Activated CD8-positive, alpha-beta T cell treated with anti-CD3 and anti-CD28 coated beads, Interleukin-2, amount 10 ng/mL, durations not matched to agents 7 days and 5 days (primary cell): ENCODE results near the gene MICU1. TPM values are rescaled to one million over a fixed set of nuclear protein-coding genes. Genes with fewer than 3 reads are reported as not detected.

Experiments used
- ATAC-seq: fragments of 150-1000 bp; cut with Tn5 transposase; one replicate; pipeline ENCODE4 v1.10.0; 2021; ENCODE audit warnings: moderate library complexity
- CTCF ChIA-PET: fragments of 350-600 bp; sonication (Branson Sonifier 250); formaldehyde crosslinking; loops from one replicate; lab custom pipeline; 2021; ENCODE audit warnings: antibody characterized with exemption; lab: Charles Lee
- POLR2A ChIA-PET: fragments of 350-600 bp; sonication (Branson Sonifier 250); formaldehyde crosslinking; loops from one replicate; lab custom pipeline; 2021; ENCODE audit warnings: antibody characterized with exemption; lab: Charles Lee
- DNase-seq: peaks from one replicate; pipeline ENCODE4 v3.0.0-alpha.2; 2020
- H3K27ac Mint-ChIP-seq: one replicate; pipeline ENCODE4 v1.8.0; 2021; ENCODE audit warnings: mild to moderate bottlenecking, mixed read lengths
- H3K27me3 Mint-ChIP-seq: one replicate; pipeline ENCODE4 v1.8.0; 2021; ENCODE audit warnings: low read depth, mixed read lengths
- H3K36me3 Mint-ChIP-seq: one replicate; pipeline ENCODE4 v1.8.0; 2021; ENCODE audit warnings: low read depth, mixed read lengths
- H3K4me1 Mint-ChIP-seq: one replicate; pipeline ENCODE4 v1.8.0; 2021; ENCODE audit warnings: low read depth, mixed read lengths
- H3K4me3 Mint-ChIP-seq: one replicate; pipeline ENCODE4 v1.8.0; 2021; ENCODE audit warnings: mild to moderate bottlenecking, mixed read lengths
- H3K9me3 Mint-ChIP-seq: one replicate; pipeline ENCODE4 v1.8.0; 2022; ENCODE audit warnings: mixed read lengths; ENCODE audit not compliant: insufficient read depth
- total RNA-seq, 2 experiments: library from RNA; stranded (reverse); gene quantifications; one replicate each; pipeline ENCODE4 v1.2.3, GENCODE V29; 2021

The MICU1 gene
- total RNA-seq, 2 experiments from 2014 or later: 23.4 to 26.9 TPM

DNA sequence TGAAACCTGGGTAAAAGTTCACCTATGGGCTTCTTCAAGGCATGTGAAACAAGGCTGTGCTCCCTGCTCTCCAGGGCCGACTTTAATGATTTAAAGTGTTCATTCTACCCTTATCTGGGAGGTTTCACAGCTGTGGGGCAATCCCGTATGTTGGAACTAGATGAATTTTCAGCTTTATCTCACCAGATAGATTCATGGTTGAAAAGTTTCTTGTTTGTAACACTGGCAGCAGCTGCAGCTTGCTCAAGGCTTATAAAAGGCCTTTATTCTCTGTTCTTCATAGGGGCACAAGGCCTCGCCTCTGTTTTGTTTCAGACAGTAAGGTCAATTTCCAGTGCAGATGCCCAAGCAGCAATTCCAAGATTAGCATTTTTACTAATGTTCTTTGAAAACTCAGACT lies 200.7 kb downstream of the MICU1 start:
- H3K4me1 Mint-ChIP-seq: peaks cover 3% of the 10 kb centered on the region
- DNase-seq: no peak
- H3K9me3 Mint-ChIP-seq: no peaks in the 10 kb centered on the region
- H3K27me3 Mint-ChIP-seq: no peaks in the 10 kb centered on the region
- no peak overlapping the region for H3K4me3 Mint-ChIP-seq
- peaks cover 17% of the 10 kb centered on the region for H3K36me3 Mint-ChIP-seq
- ATAC-seq: no peak
- no peak overlapping the region for H3K27ac Mint-ChIP-seq
- ChIA-PET POLR2A (no interaction called here), CTCF (no interaction called here)

DNA sequence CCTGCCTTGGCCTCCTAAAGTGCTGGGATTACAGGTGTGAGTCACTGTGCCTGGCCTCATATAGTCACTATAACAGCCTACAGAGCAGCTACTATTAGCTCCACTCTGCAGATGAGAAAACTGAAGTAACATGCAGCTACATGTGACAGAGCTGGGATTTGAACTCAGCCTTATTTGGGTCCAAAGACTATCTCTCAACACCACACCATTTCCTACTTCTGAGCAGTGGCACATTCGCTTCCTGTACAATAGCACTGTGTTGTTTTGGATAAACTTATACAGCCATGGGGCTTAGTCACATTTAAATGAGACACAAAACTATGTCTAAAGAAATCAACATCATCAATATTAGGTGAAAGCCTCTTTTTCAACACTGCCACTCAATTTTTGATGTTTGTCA lies 201.3 kb downstream of the MICU1 start:
- H3K9me3 Mint-ChIP-seq: no peaks in the 10 kb centered on the region
- ATAC-seq (no peak), DNase-seq (no peak)
- peaks cover 3% of the 10 kb centered on the region for H3K4me1 Mint-ChIP-seq
- no peaks in the 10 kb centered on the region for H3K27me3 Mint-ChIP-seq
- POLR2A ChIA-PET: no interaction called here
- CTCF ChIA-PET: no interaction called here
- H3K36me3 Mint-ChIP-seq: peaks cover 20% of the 10 kb centered on the region
- no peak overlapping the region for H3K27ac Mint-ChIP-seq
- H3K4me3 Mint-ChIP-seq: no peak overlapping the region

GRCh38 chr10:72423426-72423825 lies 202.5 kb downstream of the MICU1 start:
- peaks cover 20% of the 10 kb centered on the region for H3K36me3 Mint-ChIP-seq
- peaks cover 3% of the 10 kb centered on the region for H3K4me1 Mint-ChIP-seq
- ChIA-PET CTCF (no interaction called here), POLR2A (no interaction called here)
- DNase-seq (no peak), ATAC-seq (no peak)
- no peak overlapping the region for H3K4me3 Mint-ChIP-seq
- H3K27ac Mint-ChIP-seq: no peak overlapping the region
- no peaks in the 10 kb centered on the region for H3K9me3 Mint-ChIP-seq
- no peaks in the 10 kb centered on the region for H3K27me3 Mint-ChIP-seq

GRCh38 chr10:72421885-72422540 lies 203.9 kb downstream of the MICU1 start:
- H3K9me3 Mint-ChIP-seq: no peaks in the 10 kb centered on the region
- POLR2A ChIA-PET: no interaction called here
- H3K36me3 Mint-ChIP-seq: peaks cover 20% of the 10 kb centered on the region
- CTCF ChIA-PET: no interaction called here
- no peak overlapping the region for H3K4me3 Mint-ChIP-seq
- peak overlapping the region; percentile 30 for H3K27ac Mint-ChIP-seq
- ATAC-seq (no peak), DNase-seq (no peak)
- no peaks in the 10 kb centered on the region for H3K27me3 Mint-ChIP-seq
- peaks cover 3% of the 10 kb centered on the region for H3K4me1 Mint-ChIP-seq

GRCh38 chr10:72419241-72419640 lies 206.6 kb downstream of the MICU1 start:
- H3K27me3 Mint-ChIP-seq: no peaks in the 10 kb centered on the region

DNA sequence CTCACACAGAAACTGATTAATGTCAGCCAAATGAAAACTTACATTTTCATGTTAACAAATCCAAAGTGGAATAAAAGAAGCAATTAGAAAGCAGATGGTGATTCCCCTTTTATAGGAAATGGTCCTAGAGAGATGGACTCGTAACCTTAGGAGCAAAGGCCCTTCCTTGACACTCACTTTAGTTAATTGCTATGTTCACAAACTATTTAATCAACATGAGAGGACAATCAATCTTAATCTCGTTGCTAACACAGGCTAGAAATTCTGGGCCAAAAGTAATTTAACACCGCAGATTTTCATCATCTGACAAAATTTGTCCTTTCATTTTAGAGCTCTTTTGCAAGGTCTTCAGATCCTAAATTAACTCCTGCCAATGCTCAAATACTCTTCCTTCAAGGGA lies 207.2 kb downstream of the MICU1 start:
- DNase-seq (no peak), ATAC-seq (no peak)
- H3K9me3 Mint-ChIP-seq: no peaks in the 10 kb centered on the region
- peaks cover 25% of the 10 kb centered on the region for H3K36me3 Mint-ChIP-seq
- no peak overlapping the region for H3K4me3 Mint-ChIP-seq
- POLR2A ChIA-PET: no interaction called here
- H3K27ac Mint-ChIP-seq: no peak overlapping the region
- H3K4me1 Mint-ChIP-seq: no peaks in the 10 kb centered on the region
- CTCF ChIA-PET: no interaction called here
- H3K27me3 Mint-ChIP-seq: no peaks in the 10 kb centered on the region

More at GRCh38 chr10:72419241-72419640, 206.6 kb downstream of the MICU1 start:
- no peak overlapping the region for H3K4me3 Mint-ChIP-seq
- H3K9me3 Mint-ChIP-seq: no peaks in the 10 kb centered on the region
- no peak overlapping the region for H3K27ac Mint-ChIP-seq
- ChIA-PET CTCF (no interaction called here), POLR2A (no interaction called here)
- DNase-seq (no peak), ATAC-seq (no peak)
- peaks cover 23% of the 10 kb centered on the region for H3K36me3 Mint-ChIP-seq
- no peaks in the 10 kb centered on the region for H3K4me1 Mint-ChIP-seq

DNA sequence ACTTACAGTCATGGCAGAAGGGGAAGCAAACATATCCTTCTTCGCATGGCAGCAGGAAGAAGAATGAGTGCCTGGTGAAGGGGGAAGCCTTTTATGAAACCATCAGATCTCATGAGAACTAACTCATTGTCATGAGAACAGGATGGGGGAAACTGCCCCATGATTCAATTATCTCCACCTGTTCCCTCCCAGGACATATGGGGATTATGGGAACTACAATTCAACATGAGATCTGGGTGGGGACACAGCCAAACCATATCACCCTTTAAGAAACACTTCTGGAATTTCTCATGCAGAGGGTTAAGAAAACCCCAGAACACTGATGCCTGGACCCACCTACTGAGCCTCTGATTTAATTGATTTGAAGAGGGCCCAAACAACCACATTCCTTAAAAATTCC lies 207.9 kb downstream of the MICU1 start:
- CTCF ChIA-PET: no interaction called here
- Mint-ChIP-seq H3K27ac (no peak overlapping the region), H3K4me3 (no peak overlapping the region)

DNA sequence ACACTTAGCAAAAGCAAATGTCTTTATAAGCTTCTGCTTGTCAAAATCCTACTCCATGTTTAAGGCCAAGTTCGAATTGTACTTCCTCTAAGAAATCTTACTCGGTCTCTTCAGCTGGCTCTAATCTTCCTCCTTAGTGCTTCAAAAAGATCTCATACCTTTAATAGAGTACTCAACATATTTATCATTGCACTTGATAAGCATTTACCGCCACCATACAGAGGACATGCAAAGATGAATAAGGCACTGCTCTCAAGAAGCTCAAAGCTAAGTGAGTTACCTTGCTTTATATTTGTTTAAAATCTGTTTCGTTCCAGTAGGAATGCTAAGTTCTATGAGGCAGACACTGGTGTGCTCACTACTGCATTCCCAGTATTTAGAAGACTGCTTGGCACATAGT lies 209.2 kb downstream of the MICU1 start:
- ChIA-PET POLR2A (no interaction called here), CTCF (interaction anchor here (0.9 kb wide), 1 partner anchor 19 kb away, joined by 3 read pairs; no protein-coding TSS in a partner anchor)
- Mint-ChIP-seq H3K27ac (no peak overlapping the region), H3K4me3 (no peak overlapping the region), H3K36me3 (peaks cover 11% of the 10 kb centered on the region), H3K4me1 (no peaks in the 10 kb centered on the region), H3K9me3 (no peaks in the 10 kb centered on the region), H3K27me3 (no peaks in the 10 kb centered on the region)
- no peak for DNase-seq
- no peak for ATAC-seq

More for the DNA sequence above, 207.9 kb downstream of the MICU1 start:
- Mint-ChIP-seq H3K9me3 (no peaks in the 10 kb centered on the region), H3K36me3 (peaks cover 23% of the 10 kb centered on the region), H3K4me1 (no peaks in the 10 kb centered on the region), H3K27me3 (no peaks in the 10 kb centered on the region)
- DNase-seq: no peak
- POLR2A ChIA-PET: no interaction called here
- ATAC-seq: no peak

DNA sequence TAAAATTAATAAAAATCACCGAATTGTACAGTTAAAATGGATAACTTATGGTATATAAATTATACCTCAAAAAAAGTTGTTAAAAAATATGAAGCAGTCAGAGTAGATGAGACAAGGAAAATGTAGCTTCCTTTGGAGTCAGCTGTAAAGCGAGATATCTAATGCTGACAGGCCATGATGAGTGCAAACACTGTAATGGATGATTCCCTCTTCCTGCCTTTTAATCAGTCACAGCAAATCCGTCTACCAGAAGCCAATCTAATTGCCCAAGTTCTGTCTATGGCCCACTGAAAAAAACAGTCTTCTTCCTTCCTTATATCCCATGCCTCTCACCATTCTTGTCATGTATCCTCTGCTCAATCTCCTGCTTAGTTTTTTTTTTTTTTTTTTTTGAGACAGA lies 211.2 kb downstream of the MICU1 start:
- Mint-ChIP-seq H3K36me3 (peaks cover 6% of the 10 kb centered on the region), H3K4me1 (no peaks in the 10 kb centered on the region), H3K4me3 (no peak overlapping the region), H3K27ac (no peak overlapping the region), H3K9me3 (no peaks in the 10 kb centered on the region), H3K27me3 (no peaks in the 10 kb centered on the region)
- ChIA-PET POLR2A (interaction anchor here (0.5 kb wide), 1 partner anchor 511 kb away, joined by 3 read pairs; no protein-coding TSS in a partner anchor), CTCF (no interaction called here)
- DNase-seq (no peak), ATAC-seq (no peak)

DNA sequence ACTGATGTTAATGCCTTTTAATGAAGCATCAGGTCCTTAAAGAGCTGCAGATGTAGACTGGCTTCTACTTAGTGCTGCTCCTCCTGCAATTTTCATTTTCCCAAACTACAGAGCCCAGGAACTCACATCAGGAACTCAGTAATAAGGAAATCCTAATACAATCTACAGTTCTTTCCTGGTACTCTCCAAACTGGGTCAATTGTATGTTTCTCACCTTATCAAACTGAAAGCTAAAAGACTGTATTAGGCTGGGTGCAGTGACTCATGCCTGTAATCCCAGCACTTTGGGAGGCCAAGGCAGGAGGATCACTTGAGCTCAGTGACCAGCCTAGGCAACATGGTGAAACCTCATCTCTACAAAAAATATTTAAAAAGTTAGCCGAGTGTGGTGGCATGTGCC lies 216.7 kb downstream of the MICU1 start:
- Mint-ChIP-seq H3K36me3 (peaks cover 2% of the 10 kb centered on the region), H3K27ac (no peak overlapping the region), H3K9me3 (no peaks in the 10 kb centered on the region), H3K4me1 (no peaks in the 10 kb centered on the region), H3K4me3 (no peak overlapping the region), H3K27me3 (no peaks in the 10 kb centered on the region)
- DNase-seq (no peak), ATAC-seq (no peak)
- ChIA-PET POLR2A (no interaction called here), CTCF (interaction anchor here (1.1 to 1.5 kb wide), 2 partner anchors 44 to 72 kb away, joined by 3 to 4 read pairs; no protein-coding TSS in a partner anchor)

DNA sequence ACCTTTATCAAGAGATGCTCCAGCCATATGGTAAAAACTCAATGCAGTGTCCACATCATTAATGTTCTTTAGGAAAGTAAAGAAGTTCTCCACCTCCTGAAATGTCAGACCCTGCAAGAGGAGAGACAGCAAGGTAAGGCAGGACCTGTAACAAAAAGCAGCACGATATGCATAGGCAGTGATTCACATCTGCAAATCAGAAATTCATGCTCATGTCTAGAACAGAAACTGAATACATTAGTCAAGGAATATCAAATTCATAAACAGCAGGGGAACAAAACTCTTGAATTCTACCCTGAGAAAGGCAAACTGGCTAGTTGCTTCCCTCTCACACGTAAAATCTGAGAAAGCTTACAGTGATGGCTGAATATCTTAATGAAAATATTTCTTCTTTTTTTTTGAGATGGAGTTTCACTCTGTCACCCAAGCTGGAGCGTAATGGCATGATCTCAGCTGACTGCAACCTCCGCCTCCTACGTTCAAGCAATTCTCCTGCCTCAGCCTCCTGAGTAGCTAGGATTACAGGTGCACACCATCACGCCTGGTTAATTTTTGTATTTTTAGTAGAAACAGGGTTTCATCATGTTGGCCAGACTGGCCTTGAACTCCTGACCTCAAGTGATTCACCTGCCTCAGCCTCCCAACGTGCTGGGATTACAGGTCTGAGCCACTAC lies 217.8 kb downstream of the MICU1 start:
- no peaks in the 10 kb centered on the region for H3K9me3 Mint-ChIP-seq
- POLR2A ChIA-PET: no interaction called here
- H3K27me3 Mint-ChIP-seq: no peaks in the 10 kb centered on the region
- no peaks in the 10 kb centered on the region for H3K36me3 Mint-ChIP-seq
- ATAC-seq (no peak), DNase-seq (no peak)
- CTCF ChIA-PET: interaction anchor here (1.5 kb wide), 1 partner anchor 43 kb away, joined by 4 read pairs; no protein-coding TSS in a partner anchor
- H3K4me3 Mint-ChIP-seq: no peak overlapping the region
- no peaks in the 10 kb centered on the region for H3K4me1 Mint-ChIP-seq
- no peak overlapping the region for H3K27ac Mint-ChIP-seq

DNA sequence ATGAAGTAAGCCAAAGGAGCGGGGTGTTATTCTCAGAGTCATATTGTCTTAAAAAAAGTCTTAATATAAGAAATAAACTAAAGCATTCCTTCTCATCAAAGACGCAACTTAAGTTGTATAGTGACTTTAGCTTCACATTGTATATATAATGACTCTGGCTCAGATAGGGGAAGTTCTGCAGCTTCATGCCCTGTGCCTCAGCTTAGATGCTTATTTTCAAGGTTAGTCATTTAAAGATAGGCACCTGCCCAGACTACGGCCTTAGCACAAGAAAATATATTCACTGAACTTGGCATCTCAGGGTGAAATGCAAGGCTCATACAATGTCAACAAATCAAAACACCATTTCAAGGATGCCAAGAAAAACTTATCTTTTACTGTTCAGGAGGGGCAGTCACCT lies 218.4 kb downstream of the MICU1 start:
- no peaks in the 10 kb centered on the region for H3K9me3 Mint-ChIP-seq
- no peak overlapping the region for H3K27ac Mint-ChIP-seq
- H3K4me3 Mint-ChIP-seq: no peak overlapping the region
- DNase-seq (no peak), ATAC-seq (no peak)
- no peaks in the 10 kb centered on the region for H3K27me3 Mint-ChIP-seq
- no peaks in the 10 kb centered on the region for H3K36me3 Mint-ChIP-seq
- ChIA-PET CTCF (interaction anchor here (1.5 kb wide), 1 partner anchor 43 kb away, joined by 4 read pairs; no protein-coding TSS in a partner anchor), POLR2A (no interaction called here)
- no peaks in the 10 kb centered on the region for H3K4me1 Mint-ChIP-seq
